H1 (cell line): ENCODE data around the gene BSG. TPM values are rescaled to one million over a fixed set of nuclear protein-coding genes. Genes with fewer than 3 reads are reported as not detected.

Source experiments
- CTCF ChIA-PET: fragments of 300-600 bp; sonication (Branson Sonifier 250); formaldehyde crosslinking; loops from one replicate; lab custom pipeline; 2021; ENCODE audit not compliant: partially characterized antibody; lab: Charles Lee
- POLR2A ChIA-PET: fragments of 300-600 bp; sonication (Branson Sonifier 250); formaldehyde crosslinking; loops from one replicate; lab custom pipeline; 2021; ENCODE audit warnings: inconsistent platforms; ENCODE audit not compliant: partially characterized antibody; lab: Charles Lee
- DNase-seq, 2 experiments: peaks; one replicate each; pipeline versions ENCODE4 v3.0.0 to v3.0.0-alpha.2; 2010 to 2022; ENCODE audit warnings: low spot score in 2 of 2, low read depth in 1 of 2, mixed read lengths in 1 of 2
- FAIRE-seq: peaks from 2 replicates; lab custom pipeline; 2011; peaks lifted over from hg19 to GRCh38; lab: Jason Lieb, UNC
- H2AFZ ChIP-seq: 2 replicates; pipeline ENCODE4 v1.8.1; 2012; ENCODE audit warnings: low read length, inconsistent platforms
- H2AK5ac ChIP-seq: 2 replicates; pipeline ENCODE4 v1.6.1; 2013; ENCODE audit warnings: low read depth, low read length
- H2BK120ac ChIP-seq: replicated peaks from 2 replicates; pipeline ENCODE3; 2013; ENCODE audit warnings: low read depth, low read length, inconsistent platforms
- H2BK12ac ChIP-seq: 2 replicates; pipeline ENCODE4 v1.6.1; 2013; ENCODE audit warnings: low read depth, low read length
- H2BK15ac ChIP-seq: 2 replicates; pipeline ENCODE4 v1.6.1; 2013; ENCODE audit warnings: low read length
- H2BK20ac ChIP-seq: 2 replicates; pipeline ENCODE4 v1.6.1; 2013; ENCODE audit warnings: low read length
- H2BK5ac ChIP-seq: 2 replicates; pipeline ENCODE4 v1.6.1; 2013; ENCODE audit warnings: low read depth, low read length
- H3K14ac ChIP-seq: 2 replicates; pipeline ENCODE4 v1.6.1; 2013; ENCODE audit warnings: inconsistent platforms; ENCODE audit not compliant: insufficient read length
- H3K18ac ChIP-seq: 2 replicates; pipeline ENCODE4 v1.6.1; 2013; ENCODE audit warnings: low read length; ENCODE audit errors: extremely low read depth
- H3K23ac ChIP-seq: 2 replicates; pipeline ENCODE4 v1.6.1; 2013; ENCODE audit warnings: inconsistent platforms; ENCODE audit not compliant: insufficient read length
- H3K23me2 ChIP-seq: 2 replicates; pipeline ENCODE4 v1.6.1; 2013; ENCODE audit warnings: low read depth, low read length
- H3K27ac ChIP-seq: 2 replicates; pipeline ENCODE4 v1.6.1; 2011; ENCODE audit warnings: low read depth, low read length, inconsistent platforms
- H3K27me3 ChIP-seq, 4 experiments: replicated peaks in 1 of 4; 1 replicate in 1 of 4; 2 replicates in 3 of 4; pipeline versions ENCODE4 v1.6.1 to v1.8.1; 2011 to 2013; ENCODE audit warnings: low read length in 3 of 4, mild to moderate bottlenecking in 3 of 4, inconsistent platforms in 2 of 4, mixed read lengths in 2 of 4, moderate library complexity in 1 of 4; ENCODE audit not compliant: control insufficient read depth in 3 of 4, insufficient read depth in 3 of 4; ENCODE audit errors: extremely low read depth in 1 of 4
- H3K36me3 ChIP-seq, 4 experiments: 2 replicates each; pipeline versions ENCODE4 v1.6.1 to v1.8.1; 2011 to 2013; ENCODE audit warnings: mild to moderate bottlenecking in 4 of 4, low read length in 3 of 4, moderate library complexity in 2 of 4, control low read depth in 1 of 4, inconsistent platforms in 1 of 4; ENCODE audit not compliant: insufficient read depth in 4 of 4, control insufficient read depth in 2 of 4
- H3K4ac ChIP-seq: replicated peaks from 2 replicates; pipeline ENCODE3; 2013; ENCODE audit warnings: low read length, low read depth, mixed read lengths, inconsistent platforms; ENCODE audit not compliant: insufficient read length
- H3K4me1 ChIP-seq, 4 experiments: replicated peaks in 1 of 4; 1 replicate in 1 of 4; 2 replicates in 3 of 4; pipeline versions ENCODE4 v1.6.1 to v1.8.1; 2011 to 2013; ENCODE audit warnings: low read length in 3 of 4, inconsistent platforms in 2 of 4, mixed read lengths in 1 of 4; ENCODE audit not compliant: insufficient read depth in 4 of 4, control insufficient read depth in 3 of 4
- H3K4me2 ChIP-seq, 2 experiments: 2 replicates each; pipeline versions ENCODE4 v1.6.1 to v1.8.1; 2011 to 2013; ENCODE audit warnings: low read depth in 2 of 2, low read length in 2 of 2, control low read depth in 1 of 2, inconsistent platforms in 1 of 2, mild to moderate bottlenecking in 1 of 2; ENCODE audit not compliant: insufficient read depth in 1 of 2
- H3K4me3 ChIP-seq, 4 experiments: fragments of 200-600, 300-600 bp in 1 of 4; sonication (generic), shearing (Covaris generic), sonication (Bioruptor Twin) in 1 of 4; 2 replicates each; pipeline versions ENCODE4 v1.5.1 to v1.8.1; 2011 to 2016; ENCODE audit warnings: low read length in 4 of 4, low read depth in 3 of 4, control low read depth in 2 of 4, inconsistent platforms in 2 of 4, mild to moderate bottlenecking in 2 of 4, mixed read lengths in 1 of 4, moderate library complexity in 1 of 4; ENCODE audit not compliant: insufficient read depth in 2 of 4; ENCODE audit errors: extremely low read depth in 1 of 4
- H3K56ac ChIP-seq: replicated peaks from 2 replicates; pipeline ENCODE3; 2013; ENCODE audit warnings: low read depth, mild to moderate bottlenecking, mixed read lengths, low read length, inconsistent platforms; ENCODE audit not compliant: insufficient read length
- H3K79me1 ChIP-seq: 2 replicates; pipeline ENCODE4 v1.6.1; 2013; ENCODE audit warnings: low read depth, low read length, control low read depth
- H3K79me2 ChIP-seq, 2 experiments: 2 replicates each; pipeline versions ENCODE4 v1.6.1 to v1.8.1; 2012 to 2013; ENCODE audit warnings: low read length in 2 of 2, mild to moderate bottlenecking in 2 of 2, inconsistent platforms in 1 of 2; ENCODE audit not compliant: insufficient read depth in 2 of 2, control insufficient read depth in 1 of 2
- H3K9ac ChIP-seq, 4 experiments: replicated peaks in 1 of 4; 1 replicate in 1 of 4; 2 replicates in 3 of 4; pipeline versions ENCODE4 v1.6.1 to v1.8.1; 2011 to 2013; ENCODE audit warnings: low read depth in 3 of 4, low read length in 3 of 4, control low read depth in 2 of 4, mild to moderate bottlenecking in 2 of 4, moderate library complexity in 2 of 4, inconsistent platforms in 1 of 4; ENCODE audit errors: extremely low read depth in 1 of 4
- H3K9me3 ChIP-seq, 2 experiments: 2 replicates each; pipeline versions ENCODE4 v1.6.1 to v1.8.1; 2012 to 2013; ENCODE audit warnings: mild to moderate bottlenecking in 2 of 2, moderate library complexity in 2 of 2, control low read depth in 1 of 2, inconsistent platforms in 1 of 2, low read depth in 1 of 2, low read length in 1 of 2, mixed read lengths in 1 of 2; ENCODE audit not compliant: insufficient read depth in 2 of 2
- H4K20me1 ChIP-seq, 2 experiments: replicated peaks in 1 of 2; 2 replicates each; pipeline versions ENCODE3 to v1.8.1; 2011 to 2013; ENCODE audit warnings: inconsistent platforms in 2 of 2, low read length in 2 of 2, mild to moderate bottlenecking in 1 of 2; ENCODE audit not compliant: insufficient read depth in 2 of 2, control insufficient read depth in 1 of 2
- H4K5ac ChIP-seq: 2 replicates; pipeline ENCODE4 v1.6.1; 2013; ENCODE audit warnings: low read length, low read depth, mixed read lengths, inconsistent platforms; ENCODE audit not compliant: insufficient read length
- H4K8ac ChIP-seq: 2 replicates; pipeline ENCODE4 v1.8.0; 2013; ENCODE audit warnings: mild to moderate bottlenecking, moderate library complexity, low read length, inconsistent platforms; ENCODE audit not compliant: insufficient read depth; ENCODE audit errors: extremely low read depth
- H4K91ac ChIP-seq: replicated peaks from 2 replicates; pipeline ENCODE3; 2013; ENCODE audit warnings: low read length, mixed read lengths, inconsistent platforms; ENCODE audit not compliant: insufficient read length
- POLR2AphosphoS5 ChIP-seq: IDR thresholded peaks from 2 replicates; pipeline ENCODE4 v1.6.1; 2011; ENCODE audit warnings: low read depth, low read length
- RXRA ChIP-seq: IDR thresholded peaks from 2 replicates; pipeline ENCODE4 v1.6.1; 2011; ENCODE audit warnings: low read depth, mild to moderate bottlenecking, low read length, moderate library complexity; ENCODE audit not compliant: insufficient read depth
- WGBS, 2 experiments: shearing (Covaris generic) in 1 of 2; methylation state at CpG; one replicate each; pipeline versions ENCODE4 v1.1.6 to v1.1.7; 2013 to 2015; ENCODE audit warnings: low lambda C conversion rate in 2 of 2, mixed read lengths in 2 of 2, inconsistent platforms in 1 of 2, low coverage in 1 of 2, missing lambda C conversion rate in 1 of 2; ENCODE audit not compliant: insufficient replicate concordance in 2 of 2, insufficient coverage in 1 of 2, insufficient read length in 1 of 2; ENCODE audit errors: extremely low coverage in 1 of 2, missing lambda C conversion rate in 1 of 2; 5-methylcytosine and 5-hydroxymethylcytosine counted together
- polyA plus RNA-seq, 7 experiments: library from polyadenylated mRNA; depleted of rRNA in 3 of 7; stranded (reverse) in 5 of 7; unstranded in 2 of 7; fragments of >200 nt in 5 of 7; fragments of 200-250 nt in 2 of 7; gene quantifications; 1 replicate in 5 of 7; 2 replicates in 1 of 7; 4 replicates in 1 of 7; pipeline versions ENCODE4 v1.2.1 to v1.2.3, GENCODE V29; 2011 to 2013; ENCODE audit warnings: missing spikeins in 2 of 7, mixed read lengths in 2 of 7
- total RNA-seq: library from RNA; stranded (reverse); fragmentation: NEBNext Ultra II Directional; extraction: Animal tissue kit (Norgen Biotek cat#: 25700); gene quantifications from 2 replicates; pipeline ENCODE4 v1.2.1, GENCODE V29; 2021

Gene BSG
- total and polyA plus RNA-seq, 2 of the 8 experiments (the other 6 are each of a cell fraction or from before 2014, with no cell fraction given) = 726 to 1,055 TPM

DNA sequence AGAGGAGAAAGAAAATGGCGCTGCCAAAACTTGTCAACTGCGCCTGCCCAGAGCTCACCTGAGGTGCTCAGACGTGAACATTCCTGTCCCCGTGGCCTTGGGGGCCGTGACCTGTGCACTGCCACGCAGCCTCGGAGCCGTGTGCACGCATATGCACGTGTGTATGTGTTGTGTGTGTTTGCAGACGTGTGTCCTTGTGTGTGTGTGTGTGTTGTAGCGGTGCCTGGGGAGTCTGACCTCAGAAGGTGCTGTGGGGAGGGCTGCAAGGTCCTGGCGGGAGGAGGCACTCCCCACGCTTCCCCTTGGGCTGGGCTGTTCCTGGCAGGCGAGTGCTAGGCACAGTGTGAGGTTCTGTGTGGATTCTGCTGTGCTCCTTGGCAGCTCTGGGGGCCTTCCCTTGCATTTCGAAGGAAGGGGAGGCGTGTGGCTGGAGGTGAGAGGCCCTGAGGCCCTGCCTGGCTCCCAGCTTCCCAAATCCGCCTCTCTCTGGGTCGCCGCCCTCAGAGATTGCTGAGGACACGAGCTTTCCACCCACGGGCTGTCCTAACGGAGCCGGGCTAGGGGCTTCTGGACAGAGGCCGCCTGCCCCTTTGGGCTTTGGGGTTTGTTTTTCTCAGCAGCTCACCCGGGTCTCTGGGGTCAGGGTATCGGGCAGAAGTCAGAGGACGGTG, 4.5 kb downstream of the BSG start:
- Histone ChIP-seq H2BK120ac (no peak overlapping the region), H4K20me1 (peaks cover 37 to 46% of the 10 kb centered on the region in 2 experiments), H3K4me1 (peaks cover 0 to 19% (median 9%) of the 10 kb centered on the region in 4 experiments; a peak in 5 of 7 replicates), H4K5ac (no peak overlapping the region), H3K9ac (no peak overlapping the region), H3K27me3 (no peaks in the 10 kb centered on the region), H3K4ac (no peak overlapping the region), H3K27ac (no peak overlapping the region), H3K79me1 (peaks cover 14% of the 10 kb centered on the region), H3K56ac (no peak overlapping the region), H2BK12ac (no peak overlapping the region), H2AK5ac (no peak overlapping the region), H4K91ac (no peak overlapping the region), H2BK15ac (no peak overlapping the region), H3K36me3 (peaks cover 10 to 37% (median 20%) of the 10 kb centered on the region in 4 experiments; a peak in 6 of 8 replicates), H2BK20ac (no peak overlapping the region), H3K14ac (no peak overlapping the region), H3K4me3 (no peak overlapping the region), H2AFZ (no peak overlapping the region), H3K23me2 (peaks cover 2% of the 10 kb centered on the region; the same call in 1 of the 2 replicates), H3K18ac (0 out of 2 replicates have a peak overlapping the region, but pooled peaks have one; percentile 19), H3K79me2 (peaks cover 53 to 82% of the 10 kb centered on the region in 2 experiments), H4K8ac (peak overlapping the region; percentile 31), H3K9me3 (no peaks in the 10 kb centered on the region), H3K23ac (no peak overlapping the region), H2BK5ac (0 out of 2 replicates have a peak overlapping the region, but pooled peaks have one; percentile 16), H3K4me2 (no peak overlapping the region)
- peak; percentile 66; the same call in 1 of the 2 replicates for TF ChIP-seq POLR2AphosphoS5
- TF ChIP-seq RXRA = no peak
- CTCF ChIA-PET = interaction anchor here (1.0 to 4.7 kb wide), 6 partner anchors 9 to 94 kb away, joined by 4 to 51 read pairs (median 6); no protein-coding TSS in a partner anchor
- POLR2A ChIA-PET = interaction anchor here (0.8 to 4.8 kb wide), 9 partner anchors 8 to 81 kb away, joined by 3 to 78 read pairs (median 6); partner anchors contain the start of genes CDC34 and HCN2
- 89% methylated on average over 27 of the region's 28 CpGs; no CpG with 5 or more reads in 1 of the 2 experiments for WGBS, 2 experiments
- DNase-seq = no peak
- no peak for FAIRE-seq
